GM19239 (cell line): ENCODE data around the gene DAPK2.
"Not testable (repeated sequence)": the region's sequence is repeated elsewhere in the genome, so short reads cannot be mapped to it uniquely, and the experiment has no call there.

Experiments
- DNase-seq: peaks from one replicate; pipeline ENCODE4 v3.0.0; 2011; ENCODE audit warnings: low spot score; ENCODE audit not compliant: insufficient read length
- FAIRE-seq: peaks from 2 replicates; lab custom pipeline; 2011; peaks lifted over from hg19 to GRCh38; lab: Jason Lieb, UNC

DAPK2 gene

DNA sequence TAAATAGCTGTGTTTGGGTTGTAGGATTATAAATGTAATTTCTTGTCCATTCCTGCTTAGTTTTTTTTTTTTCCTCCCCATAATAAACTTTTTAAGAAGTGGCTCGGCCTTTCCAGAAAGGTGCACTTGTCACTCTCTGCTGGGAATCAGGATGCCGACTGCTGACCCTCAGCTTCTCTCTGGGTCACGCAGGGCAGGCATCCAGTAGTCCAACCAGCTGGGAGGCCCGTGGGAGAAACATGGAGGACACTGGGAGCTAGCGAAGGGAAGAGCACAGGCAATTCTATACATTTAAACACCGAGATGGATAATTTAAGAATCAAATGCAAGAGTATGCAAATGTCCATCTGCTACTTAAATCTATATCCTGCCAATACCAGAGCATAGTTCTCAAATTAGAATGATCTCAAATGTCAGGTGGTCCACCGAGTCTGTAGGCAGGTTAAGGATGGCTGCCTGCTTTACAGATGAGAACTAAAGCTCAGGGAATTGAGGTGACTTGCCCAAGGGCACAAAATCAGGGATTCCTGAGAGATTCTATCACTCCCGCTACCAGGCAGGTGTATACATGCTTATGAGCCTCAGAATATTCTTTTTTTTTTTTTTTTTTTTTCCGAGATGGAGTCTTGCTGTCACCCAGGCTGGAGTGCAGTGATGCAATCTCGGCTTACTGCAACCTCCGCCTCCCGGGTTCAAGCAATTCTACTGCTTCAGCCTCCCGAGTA is 64.5 kb downstream of the DAPK2 start:
- DNase-seq (no peak), FAIRE-seq (no peak)

DNA sequence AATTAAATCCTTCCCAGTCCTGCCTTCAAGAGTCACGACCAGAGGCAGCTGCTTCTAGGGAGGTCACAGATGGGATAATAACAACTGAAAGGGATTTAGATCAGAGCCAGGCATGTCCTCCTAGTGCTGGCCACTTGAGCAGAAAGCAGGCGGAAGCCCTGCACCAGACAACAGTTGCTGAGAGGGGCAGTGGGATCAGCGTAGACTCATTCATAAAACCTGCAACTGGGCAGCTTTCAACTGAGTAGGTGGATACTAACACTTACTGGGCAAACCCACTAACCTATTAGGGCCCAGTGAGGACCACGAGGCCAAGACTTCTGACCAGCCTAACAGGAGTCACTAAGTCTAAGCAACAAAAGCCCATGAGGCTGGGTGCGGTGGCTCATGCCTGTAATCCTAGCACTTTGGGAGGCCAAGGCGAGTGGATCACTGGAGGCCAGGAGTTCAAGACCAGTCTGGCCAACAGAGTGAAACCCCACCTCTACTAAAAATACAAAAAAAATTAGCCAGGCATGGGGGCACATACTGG is 67.0 kb downstream of the DAPK2 start:
- no peak for FAIRE-seq
- no peak for DNase-seq

DNA sequence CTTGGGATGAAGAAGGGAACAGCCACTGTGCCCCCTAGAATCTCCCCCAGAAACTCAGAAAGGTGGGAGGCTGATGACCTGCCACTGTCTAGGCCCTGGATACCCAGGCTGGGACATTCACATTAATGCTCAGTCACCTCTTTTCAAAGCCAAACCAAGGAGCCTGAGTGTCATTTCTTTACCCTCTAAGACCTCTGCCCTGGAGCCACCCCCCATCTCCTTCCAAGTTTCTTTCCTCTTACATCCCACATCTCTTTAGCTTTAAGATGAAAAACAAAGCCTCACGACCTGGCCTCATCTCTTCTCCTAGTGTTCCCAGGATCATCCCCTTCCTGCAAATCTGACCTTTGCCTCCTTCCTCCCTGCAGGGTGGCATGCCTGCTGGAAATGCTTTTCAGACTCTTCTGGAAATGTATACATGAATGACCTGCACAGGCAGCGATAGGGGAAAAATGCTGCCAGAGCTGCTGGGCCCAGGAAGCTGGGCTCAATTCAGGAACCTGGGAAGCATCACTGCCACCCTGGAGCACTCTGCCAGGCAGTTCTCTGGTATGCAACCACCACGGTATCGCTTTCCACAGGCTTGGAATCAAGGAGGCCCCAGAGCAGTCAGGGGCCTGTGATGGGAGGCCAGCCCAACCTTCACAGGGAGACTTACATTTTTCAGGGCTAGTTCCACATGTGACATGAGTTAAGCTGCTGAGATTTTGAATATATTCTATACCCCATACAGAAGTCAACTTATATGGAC is 67.6 kb downstream of the DAPK2 start:
- FAIRE-seq, result no peak
- no peak for DNase-seq

DNA sequence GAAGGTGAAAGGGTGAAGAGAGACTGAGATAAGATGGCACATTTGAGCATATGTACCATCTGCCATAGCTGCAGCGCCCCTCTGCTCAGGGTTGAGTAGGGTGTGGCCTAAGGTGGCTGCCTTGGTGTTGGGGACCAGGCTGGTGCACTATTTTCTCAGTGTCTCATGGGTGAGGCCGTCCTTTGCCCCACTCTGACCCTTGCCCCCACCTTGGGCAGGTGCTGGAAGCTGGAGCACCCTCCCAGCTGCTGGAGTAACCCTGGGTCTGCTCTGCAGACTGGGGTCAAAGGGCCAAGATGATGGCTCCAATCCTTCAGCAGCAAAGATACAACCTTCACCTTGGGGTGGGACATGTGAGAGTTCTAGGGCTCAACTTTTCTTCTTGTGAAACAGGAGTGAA is 69.2 kb downstream of the DAPK2 start:
- DNase-seq (no peak), FAIRE-seq (no peak)

DNA sequence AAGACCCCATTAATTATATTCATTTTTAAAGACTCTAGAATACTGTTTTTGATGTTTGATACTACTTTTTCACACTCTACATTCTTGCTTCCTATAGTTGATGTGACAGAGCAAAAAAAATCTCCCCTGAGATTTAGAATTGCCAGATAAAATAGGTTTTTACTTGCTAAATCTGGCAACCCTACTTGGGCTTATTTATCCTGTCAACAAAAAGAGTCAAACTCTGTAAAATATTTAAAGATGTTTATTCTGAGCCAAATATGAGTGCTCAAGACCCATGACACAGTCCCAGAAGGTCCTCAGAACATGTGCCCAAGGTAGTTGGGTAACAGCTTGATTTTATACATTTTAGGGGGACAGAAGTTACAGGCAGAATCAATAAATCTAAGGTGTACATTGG is 72.3 kb downstream of the DAPK2 start:
- DNase-seq (no peak), FAIRE-seq (no peak)

DNA sequence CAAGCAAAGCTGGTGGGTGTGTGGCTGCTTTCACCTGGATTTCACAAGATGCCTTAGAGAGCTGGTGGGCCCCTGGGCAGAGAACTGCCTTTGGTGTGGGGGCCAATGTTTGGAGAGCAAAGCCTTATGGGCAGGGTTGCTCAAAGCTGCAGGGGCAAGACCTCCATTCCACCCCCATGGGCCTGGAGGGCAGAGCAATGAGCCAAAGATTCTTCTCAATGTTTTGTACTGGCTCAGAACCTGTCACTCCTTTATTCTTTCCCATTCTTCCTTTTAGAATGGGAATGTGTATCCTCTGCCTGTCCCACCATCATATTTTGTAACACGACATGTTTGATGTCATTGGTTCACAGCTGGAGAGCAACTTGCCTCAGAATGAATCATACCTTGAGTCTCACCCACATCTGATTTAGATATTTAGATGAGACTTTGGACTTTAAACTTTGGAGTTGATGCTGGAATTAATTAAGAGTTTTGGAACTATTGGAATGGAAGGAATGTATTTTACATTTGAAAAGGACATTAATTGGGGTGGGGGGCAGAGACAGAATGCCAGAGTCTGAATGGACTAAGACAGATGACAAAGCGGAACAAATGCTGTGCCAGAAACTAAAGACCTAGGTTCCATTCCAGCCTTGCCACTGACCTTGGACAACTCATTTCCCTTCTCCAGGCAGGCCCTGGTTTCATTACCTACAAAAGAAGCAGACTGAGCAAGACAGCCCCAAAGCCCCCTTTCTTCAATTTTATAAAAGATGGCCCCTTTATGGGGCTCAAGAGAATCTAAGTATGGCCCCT is 72.9 kb downstream of the DAPK2 start:
- FAIRE-seq (no peak), DNase-seq (no peak)

DNA sequence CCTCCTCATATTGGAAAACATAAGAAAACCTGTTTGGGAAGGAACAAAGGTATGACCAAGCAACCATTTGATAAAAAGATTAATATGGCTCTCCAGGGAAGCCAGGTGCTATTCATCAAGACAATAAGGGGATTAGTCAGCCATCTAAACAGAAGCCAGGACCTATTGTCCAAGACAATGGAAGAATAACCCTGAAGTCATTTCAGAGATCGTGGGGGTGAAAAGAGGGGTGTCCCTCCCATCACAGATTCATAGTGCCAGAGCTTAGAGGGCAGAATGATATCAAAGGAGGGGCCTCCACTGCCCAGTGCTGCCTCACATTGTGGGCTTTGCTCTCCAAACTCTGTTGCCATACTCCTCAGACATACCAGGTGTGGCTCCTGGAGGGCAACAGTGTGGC is 73.5 kb downstream of the DAPK2 start:
- FAIRE-seq, result no peak
- DNase-seq, result no peak

DNA sequence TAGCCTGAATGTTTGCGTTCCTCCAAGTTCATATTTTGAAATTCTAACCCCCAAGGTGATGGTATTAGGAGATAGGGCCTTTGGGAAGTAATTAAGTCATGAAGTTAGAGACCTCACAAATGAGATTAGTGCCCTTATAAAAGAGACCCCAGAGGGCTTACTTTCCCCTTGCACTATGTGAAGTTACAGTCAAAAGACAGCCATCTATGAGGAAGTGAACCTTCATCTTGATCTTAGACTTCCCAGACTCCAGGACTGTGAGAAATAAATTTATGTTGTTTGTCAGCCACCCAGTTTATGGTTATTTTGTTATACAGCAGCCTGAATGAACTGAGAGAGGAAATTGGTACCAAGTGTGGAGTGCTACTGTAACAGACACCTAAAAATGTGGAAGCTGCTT is 74.4 kb downstream of the DAPK2 start:
- DNase-seq (no peak), FAIRE-seq (peak; percentile 45)

DNA sequence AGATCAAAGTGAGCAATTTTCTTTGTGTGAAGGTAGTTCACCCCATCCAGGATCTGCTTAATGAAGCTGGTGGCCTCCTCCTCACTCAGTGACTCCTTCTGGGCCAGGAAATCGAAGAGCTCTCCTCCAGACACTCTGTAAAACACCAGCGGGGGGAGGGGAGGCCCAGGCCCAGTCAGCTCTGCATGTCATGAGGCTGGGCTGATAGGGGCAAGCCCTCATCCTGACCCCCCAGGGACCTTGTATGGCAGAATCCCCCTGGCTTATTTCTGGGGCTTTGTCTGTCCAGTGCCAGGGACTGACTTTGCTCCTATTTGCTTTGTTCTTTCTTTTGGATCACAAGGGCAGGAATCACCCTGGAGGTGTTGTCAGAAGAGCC is 74.9 kb downstream of the DAPK2 start:
- DNase-seq (no peak), FAIRE-seq (no peak)

DNA sequence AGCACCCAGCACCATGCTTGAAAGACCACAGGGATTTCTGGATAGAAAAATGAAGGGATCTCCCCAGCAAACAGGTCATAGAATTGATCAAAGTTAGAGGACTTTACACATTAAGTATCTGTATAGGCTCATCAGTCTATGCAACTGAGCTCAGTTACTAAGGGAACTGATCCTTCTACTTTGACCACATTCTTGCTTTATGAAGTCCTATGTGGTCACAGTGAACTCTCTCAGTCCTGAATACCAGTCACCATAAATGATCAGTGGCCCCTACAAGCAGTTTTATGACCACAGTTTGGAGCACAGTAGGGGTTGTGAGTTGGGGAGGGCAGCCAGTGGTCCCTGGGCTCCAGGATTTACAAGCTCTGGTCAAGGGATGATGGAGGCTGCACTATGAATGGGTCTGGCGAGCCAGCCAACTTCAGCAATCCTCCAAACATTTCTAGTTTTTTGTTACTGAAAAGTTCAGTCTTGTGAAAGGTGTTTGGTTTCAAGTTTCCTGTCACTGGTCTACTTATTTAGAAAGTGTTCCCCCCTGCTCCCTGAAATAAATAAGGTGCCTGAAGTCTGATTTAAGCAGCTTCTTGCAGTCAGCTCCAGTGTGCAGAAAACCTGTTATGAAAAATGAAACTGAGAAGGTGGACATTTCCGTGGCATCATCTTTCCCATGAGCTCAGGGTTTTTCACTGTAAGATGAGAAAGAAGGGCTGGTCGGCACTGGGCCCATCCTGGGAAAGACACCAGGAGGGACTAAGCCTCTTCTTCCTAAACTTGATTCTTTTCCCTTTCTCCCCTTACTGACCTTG is 75.5 kb downstream of the DAPK2 start:
- FAIRE-seq (peak; percentile 93), DNase-seq (peak; percentile 60)

DNA sequence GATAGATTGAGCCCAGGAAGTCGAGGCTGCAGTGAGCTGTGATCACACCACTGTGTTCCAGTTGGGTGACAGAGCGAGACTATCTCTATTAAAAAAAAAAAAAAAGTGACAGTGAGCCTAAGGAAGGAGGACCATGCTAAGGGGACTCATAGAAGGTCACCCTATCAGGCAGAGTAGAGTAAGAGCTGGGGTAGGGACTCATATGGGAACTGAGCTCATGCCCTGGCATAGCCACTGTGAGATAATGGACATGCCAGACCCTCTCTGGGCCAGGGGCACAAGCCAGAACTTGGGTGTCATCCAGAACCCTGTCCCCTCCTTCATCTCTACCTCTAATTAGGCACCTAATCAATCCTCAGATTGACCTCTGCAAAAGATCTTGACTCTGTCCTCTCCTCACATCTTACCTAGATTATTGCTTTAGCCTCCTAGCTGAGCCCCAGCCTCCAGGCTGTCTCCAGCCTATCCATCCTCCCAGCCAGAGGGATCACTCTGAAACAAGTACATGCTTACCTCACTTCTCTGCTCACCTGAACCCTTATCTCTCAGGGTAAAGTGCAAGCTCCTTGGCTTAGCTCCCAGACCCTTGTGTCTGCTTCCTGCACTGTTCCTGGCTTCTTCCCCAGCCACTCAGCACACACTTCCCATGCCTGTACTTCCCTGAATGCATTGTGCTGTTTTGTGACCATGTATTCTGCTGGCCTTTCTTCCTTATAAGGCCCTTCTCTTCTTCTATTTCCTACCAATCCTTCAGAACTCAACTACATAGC is 76.4 kb downstream of the DAPK2 start:
- DNase-seq (no peak), FAIRE-seq (peak; percentile 57)

DNA sequence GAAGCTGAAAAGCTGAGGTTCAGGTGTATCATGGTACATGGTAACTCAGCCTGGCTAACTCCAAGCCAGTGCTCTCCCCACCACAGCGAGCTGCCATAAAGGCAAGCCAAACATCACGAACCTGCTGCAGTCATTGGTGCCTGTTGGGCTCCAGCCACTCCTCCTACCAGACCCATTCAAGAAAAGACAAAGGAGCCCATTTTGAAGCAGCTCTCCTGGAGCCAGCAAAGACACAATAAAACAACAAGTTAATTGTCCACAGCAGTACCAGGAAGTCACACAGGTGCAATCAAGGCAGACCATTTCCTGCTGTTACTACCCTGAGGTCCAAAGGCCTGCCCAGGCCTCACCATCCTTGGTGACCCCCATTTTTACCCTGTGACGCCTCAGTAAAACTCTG is 77.6 kb downstream of the DAPK2 start:
- DNase-seq (no peak), FAIRE-seq (no peak)

DNA sequence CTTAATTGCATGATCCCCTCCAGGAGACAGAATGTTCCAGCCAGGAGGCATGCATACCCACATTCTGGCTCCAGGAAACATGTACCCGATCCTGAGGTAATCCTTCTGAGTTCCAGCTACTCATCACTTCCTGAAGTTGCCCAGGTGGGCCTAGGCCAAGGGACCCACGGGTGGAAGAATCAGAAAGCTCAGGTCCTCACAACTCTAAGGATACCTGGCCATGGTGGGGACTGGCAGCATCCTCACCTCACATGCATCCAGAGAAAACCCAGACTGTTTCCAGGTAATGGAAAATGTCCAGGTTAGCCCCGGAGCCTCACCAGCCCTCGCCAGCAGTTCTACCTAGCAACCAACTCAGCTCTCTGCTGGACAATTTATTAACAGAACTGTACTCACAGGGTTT is 78.2 kb downstream of the DAPK2 start:
- FAIRE-seq, result no peak
- no peak for DNase-seq

DNA sequence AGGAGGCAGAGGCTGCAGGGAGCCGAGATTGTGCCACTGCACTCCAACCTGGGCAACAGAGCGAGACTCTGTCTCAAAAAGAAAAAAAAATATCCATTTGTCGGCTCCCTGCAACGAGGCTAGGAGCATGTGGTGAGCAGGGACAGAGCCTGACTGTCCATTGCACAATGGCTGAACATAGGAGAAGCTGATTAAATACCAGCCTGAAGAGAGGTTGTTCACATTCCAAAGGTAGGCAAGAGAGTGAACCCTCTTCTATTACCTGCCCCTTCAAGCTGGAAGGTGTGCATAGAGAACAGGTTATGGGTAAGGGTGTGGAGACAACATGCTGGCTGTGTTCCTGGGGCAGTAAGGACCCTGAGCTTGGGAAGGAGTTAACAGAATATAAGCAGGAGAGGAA is 78.7 kb downstream of the DAPK2 start:
- DNase-seq, result no peak
- no peak for FAIRE-seq

DNA sequence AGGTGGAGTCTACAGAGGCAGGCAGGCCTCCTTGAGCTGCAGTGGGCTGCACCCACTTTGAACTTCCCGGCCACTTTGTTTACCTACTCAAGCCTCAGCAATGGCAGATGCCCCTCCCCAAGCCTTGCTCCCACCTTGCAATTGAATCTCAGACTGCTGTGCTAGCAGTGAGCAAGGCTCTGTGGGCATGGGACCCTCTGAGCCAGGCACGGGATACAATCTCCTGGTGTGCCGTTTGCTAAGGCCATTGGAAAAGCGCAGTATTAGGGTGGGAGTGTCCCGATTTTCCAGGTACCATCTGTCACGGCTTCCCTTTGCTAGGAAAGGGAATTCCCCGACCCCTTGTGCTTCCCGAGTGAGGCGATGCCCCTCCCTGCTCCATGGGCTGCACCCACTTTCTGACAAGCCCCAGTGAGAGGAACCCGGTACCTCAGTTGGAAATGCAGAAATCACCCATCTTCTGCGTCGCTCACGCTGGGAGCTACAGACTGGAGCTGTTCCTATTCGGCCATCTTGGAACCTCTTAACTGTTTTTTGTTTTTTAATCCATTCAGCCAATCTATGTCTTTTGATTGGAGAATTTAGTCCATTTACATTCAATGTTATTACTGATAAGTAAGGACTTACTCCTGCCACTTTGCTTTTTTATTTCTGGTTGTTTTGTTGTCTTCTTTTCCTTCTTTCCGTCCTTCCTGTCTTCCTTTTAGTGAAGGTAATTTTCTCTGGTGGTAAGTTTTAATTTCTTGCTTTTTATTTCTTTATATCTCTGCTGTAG is 83.2 kb downstream of the DAPK2 start:
- DNase-seq, FAIRE-seq: not testable (repeated sequence)

DNA sequence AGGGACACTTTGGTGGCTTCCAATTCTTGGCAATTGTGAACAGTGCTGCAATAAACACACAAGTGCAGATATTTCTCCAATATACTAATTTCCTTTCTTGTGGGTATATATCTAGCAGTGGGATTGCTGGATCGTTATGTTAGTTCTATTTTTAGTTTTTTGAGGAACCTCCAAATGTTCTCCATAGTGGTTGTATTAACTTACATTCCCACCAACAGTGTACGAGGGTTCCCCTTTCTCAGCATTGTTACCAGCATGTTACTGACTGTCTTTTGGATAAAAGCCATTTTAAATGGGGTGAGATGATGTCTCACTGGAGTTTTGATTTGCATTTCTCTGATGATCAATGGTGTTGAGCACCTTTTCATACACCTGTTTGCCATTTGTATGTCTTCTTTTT is 92.8 kb downstream of the DAPK2 start:
- FAIRE-seq, result no peak

DNA sequence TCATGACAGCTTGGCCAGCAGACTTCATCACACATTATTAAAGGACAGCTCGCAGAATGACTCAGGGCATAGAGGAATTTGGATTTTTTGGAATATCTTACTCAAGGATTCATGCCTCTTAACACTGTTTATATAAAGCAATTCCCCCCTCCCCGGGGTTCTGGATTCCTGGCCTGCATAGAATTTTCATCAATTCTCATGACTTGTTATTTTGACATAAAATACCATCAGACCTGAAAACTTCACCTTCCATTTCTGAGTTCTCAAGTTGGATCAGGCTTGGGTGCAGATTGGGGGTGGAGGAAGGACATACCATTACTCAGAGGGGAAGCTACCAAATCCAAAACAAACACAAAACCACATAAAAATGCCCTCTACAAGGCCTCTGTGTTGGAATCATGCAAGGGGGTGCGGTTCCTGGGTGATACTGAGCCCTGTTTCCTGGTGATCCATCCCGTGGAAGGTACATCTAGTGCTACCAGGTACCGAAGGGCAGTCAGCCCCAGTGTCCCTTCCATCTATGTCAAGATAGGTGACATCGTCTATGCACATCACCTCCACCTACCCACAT is 95.3 kb downstream of the DAPK2 start:
- no peak for FAIRE-seq
- no peak for DNase-seq

More for the DNA sequence above, 92.8 kb downstream of the DAPK2 start:
- DNase-seq, result no peak

DNA sequence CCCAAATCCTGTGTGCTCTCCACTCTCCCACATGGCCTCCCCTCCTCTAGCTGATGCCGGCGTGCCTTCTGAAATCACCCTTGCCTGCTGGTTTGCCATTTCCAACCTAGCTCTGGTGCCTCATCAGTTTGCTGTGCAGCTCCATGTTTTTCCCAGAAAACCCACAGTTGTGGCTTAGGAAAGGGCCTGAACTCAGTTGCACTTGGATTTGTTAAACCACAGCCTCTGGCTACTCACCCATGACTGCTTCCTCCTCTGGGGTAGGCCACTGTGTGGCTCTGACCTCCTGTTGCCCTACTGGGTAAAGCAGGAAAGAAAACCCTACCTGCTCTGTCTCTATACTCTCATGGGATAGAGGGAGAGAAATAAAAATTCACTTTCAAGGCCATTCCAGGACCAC is 97.3 kb downstream of the DAPK2 start:
- DNase-seq, result no peak
- FAIRE-seq, result no peak
